Esophagus muscularis mucosa (tissue), 4 donors: ENCODE results near the gene ZSCAN31. TPM values are rescaled to one million over a fixed set of nuclear protein-coding genes. Genes with fewer than 3 reads are reported as not detected.

Experiments used
- DNase-seq: peaks from one replicate; pipeline ENCODE4 v3.0.0-alpha.2; 2017; ENCODE audit errors: extremely low spot score
- H3K27ac ChIP-seq, 4 donors: fragments of 200-600 bp; sonication (generic); replicated peaks in 1 of 4; 1 replicate in 3 of 4; 2 replicates in 1 of 4; pipeline ENCODE4 v1.5.1; 2016 to 2019; ENCODE audit warnings: mild to moderate bottlenecking in 1 of 4
- H3K27me3 ChIP-seq, 4 donors: fragments of 200-600 bp; sonication (generic); one replicate each; pipeline versions ENCODE4 v1.5.1 to v1.6.0; 2016 to 2019
- H3K36me3 ChIP-seq, 4 donors: fragments of 200-600 bp; sonication (generic); one replicate each; pipeline ENCODE4 v1.5.1; 2016 to 2019
- H3K4me1 ChIP-seq, 4 donors: fragments of 200-600 bp; sonication (generic); one replicate each; pipeline ENCODE4 v1.5.1; 2016 to 2019
- H3K4me3 ChIP-seq, 4 donors: fragments of 200-600 bp; sonication (generic); 1 replicate in 2 of 4; 2 replicates in 2 of 4; pipeline ENCODE4 v1.5.1; 2016 to 2019; ENCODE audit warnings: mild to moderate bottlenecking in 4 of 4, moderate library complexity in 1 of 4
- H3K9me3 ChIP-seq, 4 donors: fragments of 200-600 bp; sonication (generic); 1 replicate in 3 of 4; 2 replicates in 1 of 4; pipeline ENCODE4 v1.5.1; 2016 to 2019
- CTCF ChIP-seq, 3 experiments: fragments of 200-600 bp in 2 of 3; fragments of 450-650 bp in 1 of 3; sonication (generic) in 2 of 3; IDR thresholded peaks; one replicate each; pipeline ENCODE4 v1.5.1; 2017 to 2019; ENCODE audit warnings: antibody characterized with exemption in 3 of 3, mild to moderate bottlenecking in 2 of 3, moderate library complexity in 1 of 3
- EP300 ChIP-seq: sonication (generic); formaldehyde crosslinking; IDR thresholded peaks from one replicate; pipeline ENCODE4 v1.6.1; 2017; ENCODE audit warnings: antibody characterized with exemption
- POLR2A ChIP-seq: fragments of 450-650 bp; IDR thresholded peaks from one replicate; pipeline ENCODE4 v1.6.1; 2017; ENCODE audit warnings: antibody characterized with exemption, moderate library complexity, mild to moderate bottlenecking, low read depth
- POLR2AphosphoS5 ChIP-seq, 2 donors: sonication (generic); formaldehyde crosslinking; IDR thresholded peaks; one replicate each; pipeline ENCODE4 v1.6.1; 2017; ENCODE audit warnings: antibody characterized with exemption in 2 of 2
- WGBS: methylation state at CpG from one replicate; pipeline ENCODE4 v1.1.5; 2018; 5-methylcytosine and 5-hydroxymethylcytosine counted together
- intact Hi-C: fragments of 100-400 bp; cut with DNase I; formaldehyde crosslinking; loops from one replicate; pipeline ENCODE4 v1.15.1; 2023
- total RNA-seq, 4 donors: library from RNA; depleted of rRNA; stranded (reverse); fragments of >200 nt; gene quantifications; one replicate each; pipeline versions ENCODE4 v1.1.0 to v1.2.1, GENCODE V29; 2016

Gene ZSCAN31
- 10 to 100 TPM; 13.1 to 39.1 (median 24.1) TPM for total RNA-seq

GRCh38 chr6:28335564-28336283 lies at the start of gene ZSCAN31:
TSS of gene ZSCAN31 (minus strand) at chr6:28336148. CDS start at chr6:28329683, 6,465 bp downstream.
- Histone ChIP-seq H3K4me3 (peak within 1 kb of the TSS; percentile 70 to 72 (median 72)), H3K4me1 (peaks cover 11 to 35% (median 26%) of the 10 kb centered on the region in 4 donors), H3K36me3 (no peaks in the 10 kb centered on the region), H3K27me3 (no peaks in the 10 kb centered on the region), H3K27ac (peak within 1 kb of the TSS; percentile 86 to 97 (median 96)), H3K9me3 (no peaks in the 10 kb centered on the region)
- intact Hi-C loops, result no loop called here
- under 1% methylated on average over 35 of the region's 35 CpGs for WGBS
- peak; percentile 99 for DNase-seq
- peak; percentile 71 for TF ChIP-seq POLR2A
- TF ChIP-seq POLR2AphosphoS5 (IDR thresholded peaks at IDR 0.05), result peak; percentile 84 to 98
- TF ChIP-seq EP300, result no peak
- no peak for TF ChIP-seq CTCF (IDR thresholded peaks at IDR 0.05)

- no peak for DNase-seq
- Histone ChIP-seq H3K27ac (peak overlapping the region in 3 of 4 donors; percentile 75 to 86 (median 83)), H3K4me3 (no peak overlapping the region), H3K9me3 (no peaks in the 10 kb centered on the region), H3K27me3 (no peaks in the 10 kb centered on the region), H3K36me3 (peaks cover 0 to 53% (median 40%) of the 10 kb centered on the region in 4 donors), H3K4me1 (peaks cover 10 to 30% (median 16%) of the 10 kb centered on the region in 4 donors)
- intact Hi-C loops, result no loop called here
- TF ChIP-seq CTCF (IDR thresholded peaks at IDR 0.05), result no peak
- TF ChIP-seq POLR2A, result no peak
- no peak for TF ChIP-seq EP300
- TF ChIP-seq POLR2AphosphoS5 (IDR thresholded peaks at IDR 0.05), result no peak
- 88% methylated on average over 2 of the region's 2 CpGs for WGBS
Observed at GRCh38 chr6:28384143-28384533, 48.2 kb upstream of the ZSCAN31 start.

- no peaks in the 10 kb centered on the region for H3K9me3 ChIP-seq
- intact Hi-C loops, result no loop called here
- DNase-seq, result peak; percentile 96
- WGBS, result 27% methylated on average over 12 of the region's 31 CpGs
- peak overlapping the region; percentile 75 to 86 (median 80) for H3K27ac ChIP-seq
- H3K4me1 ChIP-seq, result peaks cover 10 to 30% (median 16%) of the 10 kb centered on the region in 4 donors
- peaks cover 0 to 53% (median 34%) of the 10 kb centered on the region in 4 donors for H3K36me3 ChIP-seq
- no peaks in the 10 kb centered on the region for H3K27me3 ChIP-seq
- peak overlapping the region; percentile 52 to 63 (median 55) for H3K4me3 ChIP-seq
- TF ChIP-seq CTCF (IDR thresholded peaks at IDR 0.05) (peak; percentile 25 to 53 (median 27)), EP300 (no peak), POLR2AphosphoS5 (IDR thresholded peaks at IDR 0.05) (peak; percentile 73 to 86)
Observed at GRCh38 chr6:28383235-28384142, 47.5 kb upstream of the ZSCAN31 start.

- no peak for DNase-seq
- Histone ChIP-seq H3K9me3 (no peaks in the 10 kb centered on the region), H3K4me3 (no peak overlapping the region), H3K4me1 (peaks cover 10 to 30% (median 16%) of the 10 kb centered on the region in 4 donors), H3K27ac (no peak overlapping the region), H3K27me3 (no peaks in the 10 kb centered on the region), H3K36me3 (peaks cover 0 to 44% (median 24%) of the 10 kb centered on the region in 4 donors)
- intact Hi-C loops, result no loop called here
- 80% methylated on average over 2 of the region's 2 CpGs for WGBS
- TF ChIP-seq POLR2A (no peak), EP300 (no peak), CTCF (IDR thresholded peaks at IDR 0.05) (no peak), POLR2AphosphoS5 (IDR thresholded peaks at IDR 0.05) (no peak)
Observed at GRCh38 chr6:28380381-28380780, 44.4 kb upstream of the ZSCAN31 start.
